Measurements from ENCODE around the gene ADARB2.
"Not testable (repeated sequence)": the region's sequence is repeated elsewhere in the genome, so short reads cannot be mapped to it uniquely, and the experiment has no call there.

Gene ADARB2

GRCh38 chr10:1163204-1163660, 574.1 kb downstream of the ADARB2 start:
- TF ChIP-seq CTCF (IDR thresholded peaks at IDR 0.05; ENCODE audit: extremely low read depth, insufficient read depth, missing control alignments), result no peak
- no peak for DNase-seq (ENCODE audit: low spot score)
- in situ Hi-C loops (cut with MboI; ENCODE audit: low pct_unique_long_range_greater_than_20kb, low sequenced_read_pairs, unreplicated experiment), result no loop called here

- no peak for TF ChIP-seq CTCF (IDR thresholded peaks at IDR 0.05; ENCODE audit: extremely low read depth, insufficient read depth, missing control alignments)
- in situ Hi-C loops (cut with MboI; ENCODE audit: low pct_unique_long_range_greater_than_20kb, low sequenced_read_pairs, unreplicated experiment), result no loop called here
- DNase-seq (ENCODE audit: low spot score), result no peak
Measured at GRCh38 chr10:1162481-1163203, 574.7 kb downstream of the ADARB2 start.

GRCh38 chr10:1161315-1161673, 576.0 kb downstream of the ADARB2 start:
- DNase-seq (ENCODE audit: low spot score); in situ Hi-C loops (cut with MboI; ENCODE audit: low pct_unique_long_range_greater_than_20kb, low sequenced_read_pairs, unreplicated experiment): not testable (repeated sequence)

GRCh38 chr10:1160561-1161314, 576.6 kb downstream of the ADARB2 start:
- TF ChIP-seq CTCF (IDR thresholded peaks at IDR 0.05; ENCODE audit: extremely low read depth, insufficient read depth, missing control alignments), result no peak
- no peak for DNase-seq (ENCODE audit: low spot score)
- in situ Hi-C loops (cut with MboI; ENCODE audit: low pct_unique_long_range_greater_than_20kb, low sequenced_read_pairs, unreplicated experiment), result no loop called here

GRCh38 chr10:1159131-1160061, 577.9 kb downstream of the ADARB2 start:
- no peak for TF ChIP-seq CTCF (IDR thresholded peaks at IDR 0.05; ENCODE audit: extremely low read depth, insufficient read depth, missing control alignments)
- no peak for DNase-seq (ENCODE audit: low spot score)

GRCh38 chr10:1158536-1158935, 578.8 kb downstream of the ADARB2 start:
- in situ Hi-C loops (cut with MboI; ENCODE audit: low pct_unique_long_range_greater_than_20kb, low sequenced_read_pairs, unreplicated experiment); DNase-seq (ENCODE audit: low spot score): not testable (repeated sequence)

More at GRCh38 chr10:1159131-1160061, 577.9 kb downstream of the ADARB2 start:
- in situ Hi-C loops (cut with MboI; ENCODE audit: low pct_unique_long_range_greater_than_20kb, low sequenced_read_pairs, unreplicated experiment), result no loop called here

- DNase-seq (ENCODE audit: low spot score), result no peak
- no peak for TF ChIP-seq CTCF (IDR thresholded peaks at IDR 0.05; ENCODE audit: extremely low read depth, insufficient read depth, missing control alignments)
- in situ Hi-C loops (cut with MboI; ENCODE audit: low pct_unique_long_range_greater_than_20kb, low sequenced_read_pairs, unreplicated experiment), result no loop called here
Measured at GRCh38 chr10:1158066-1158465, 579.3 kb downstream of the ADARB2 start.
